Mesenchymal stem cell (in vitro differentiated cells and primary cell): ENCODE results near the gene ZNF791.

ENCODE experiments used
- DNase-seq: peaks from one replicate; pipeline ENCODE4 v3.0.0-alpha.2; 2013
- H2AFZ ChIP-seq: one replicate; pipeline ENCODE4 v1.6.1; 2013; ENCODE audit warnings: low read depth, mild to moderate bottlenecking, control low read depth, inconsistent platforms, low read length, moderate library complexity
- H2AK5ac ChIP-seq: 2 replicates; pipeline ENCODE4 v1.6.1; 2013; ENCODE audit warnings: low read length, moderate library complexity, mild to moderate bottlenecking, inconsistent platforms; ENCODE audit not compliant: severe bottlenecking
- H2BK120ac ChIP-seq: one replicate; pipeline ENCODE4 v1.6.1; 2013; ENCODE audit warnings: low read depth, mild to moderate bottlenecking, inconsistent platforms, low read length, moderate library complexity
- H2BK12ac ChIP-seq, 2 experiments: one replicate each; pipeline ENCODE4 v1.6.1; 2013; ENCODE audit warnings: inconsistent platforms in 2 of 2, low read length in 2 of 2, mild to moderate bottlenecking in 2 of 2, moderate library complexity in 2 of 2, control low read depth in 1 of 2
- H2BK15ac ChIP-seq: one replicate; pipeline ENCODE4 v1.6.1; 2013; ENCODE audit warnings: mild to moderate bottlenecking, low read depth, inconsistent platforms; ENCODE audit not compliant: poor library complexity, severe bottlenecking
- H2BK5ac ChIP-seq: 2 replicates; pipeline ENCODE4 v1.6.1; 2013; ENCODE audit warnings: low read depth, mild to moderate bottlenecking, low read length, control low read depth, inconsistent platforms; ENCODE audit not compliant: poor library complexity, severe bottlenecking
- H3K14ac ChIP-seq, 2 experiments: one replicate each; pipeline ENCODE4 v1.6.1; 2013; ENCODE audit warnings: inconsistent platforms in 2 of 2, low read length in 2 of 2, control low read depth in 1 of 2, mild to moderate bottlenecking in 1 of 2, moderate library complexity in 1 of 2
- H3K18ac ChIP-seq, 2 experiments: one replicate each; pipeline ENCODE4 v1.6.1; 2013; ENCODE audit warnings: inconsistent platforms in 2 of 2, low read length in 2 of 2, control low read depth in 1 of 2, low read depth in 1 of 2, mild to moderate bottlenecking in 1 of 2
- H3K23ac ChIP-seq, 2 experiments: one replicate each; pipeline ENCODE4 v1.6.1; 2013; ENCODE audit warnings: inconsistent platforms in 2 of 2, low read length in 2 of 2, mild to moderate bottlenecking in 2 of 2, moderate library complexity in 2 of 2, control low read depth in 1 of 2
- H3K27ac ChIP-seq: 2 replicates; pipeline ENCODE4 v1.5.1; 2013; ENCODE audit warnings: mild to moderate bottlenecking, moderate library complexity, low read length, control low read depth, inconsistent platforms; ENCODE audit not compliant: poor library complexity, severe bottlenecking
- H3K27me3 ChIP-seq, 2 experiments: 2 replicates each; pipeline versions ENCODE4 v1.6.1 to v1.7.0; 2013; ENCODE audit warnings: low read length in 2 of 2, mild to moderate bottlenecking in 2 of 2, moderate library complexity in 2 of 2, control low read depth in 1 of 2, inconsistent platforms in 1 of 2; ENCODE audit not compliant: control insufficient read depth in 1 of 2, insufficient read depth in 1 of 2
- H3K36me3 ChIP-seq, 2 experiments: 2 replicates each; pipeline versions ENCODE4 v1.6.1 to v1.7.0; 2013; ENCODE audit warnings: low read length in 2 of 2, control low read depth in 1 of 2, inconsistent platforms in 1 of 2, low read depth in 1 of 2, mild to moderate bottlenecking in 1 of 2; ENCODE audit not compliant: insufficient read depth in 2 of 2, control insufficient read depth in 1 of 2
- H3K4ac ChIP-seq, 2 experiments: one replicate each; pipeline ENCODE4 v1.6.1; 2013; ENCODE audit warnings: inconsistent platforms in 2 of 2, low read length in 2 of 2, mild to moderate bottlenecking in 2 of 2, moderate library complexity in 2 of 2, control low read depth in 1 of 2, low read depth in 1 of 2
- H3K4me1 ChIP-seq: 2 replicates; pipeline ENCODE4 v1.6.1; 2013; ENCODE audit warnings: low read depth, low read length, control low read depth; ENCODE audit not compliant: control insufficient read depth, insufficient read depth
- H3K4me2 ChIP-seq: 2 replicates; pipeline ENCODE4 v1.6.1; 2013; ENCODE audit warnings: low read length, mild to moderate bottlenecking, inconsistent platforms; ENCODE audit not compliant: poor library complexity, severe bottlenecking
- H3K4me3 ChIP-seq, 2 experiments: 2 replicates each; pipeline versions ENCODE4 v1.5.1 to v1.7.0; 2013; ENCODE audit warnings: low read length in 2 of 2, mild to moderate bottlenecking in 2 of 2, control low read depth in 1 of 2, low read depth in 1 of 2; ENCODE audit not compliant: insufficient read depth in 1 of 2
- H3K79me1 ChIP-seq: replicated peaks from 2 replicates; pipeline ENCODE4 v1.6.1; 2013; ENCODE audit warnings: mild to moderate bottlenecking, control low read depth, low read length, inconsistent platforms; ENCODE audit not compliant: poor library complexity, severe bottlenecking
- H3K9ac ChIP-seq: 2 replicates; pipeline ENCODE4 v1.7.0; 2013; ENCODE audit warnings: mild to moderate bottlenecking, low read length, moderate library complexity
- H3K9me3 ChIP-seq: 2 replicates; pipeline ENCODE4 v1.7.0; 2013; ENCODE audit warnings: mild to moderate bottlenecking, low read length; ENCODE audit not compliant: control insufficient read depth
- H4K8ac ChIP-seq: one replicate; pipeline ENCODE4 v1.6.1; 2013; ENCODE audit warnings: inconsistent platforms, mild to moderate bottlenecking, low read length, moderate library complexity
- H4K91ac ChIP-seq: one replicate; pipeline ENCODE4 v1.6.1; 2013; ENCODE audit warnings: mild to moderate bottlenecking, low read length, inconsistent platforms
- WGBS: methylation state at CpG from one replicate; pipeline ENCODE4 v1.1.7; 2013; ENCODE audit warnings: mixed read lengths; 5-methylcytosine and 5-hydroxymethylcytosine counted together

ZNF791 gene

GRCh38 chr19:12574036-12574435, 36.7 kb upstream of the ZNF791 start:
- Histone ChIP-seq H3K23ac (no peak overlapping the region), H3K4ac (no peak overlapping the region), H2BK12ac (no peak overlapping the region), H2BK120ac (no peak overlapping the region), H3K9me3 (peaks cover 32% of the 10 kb centered on the region), H3K4me1 (no peaks in the 10 kb centered on the region), H3K36me3 (peaks cover 21 to 22% of the 10 kb centered on the region in 2 experiments), H3K27ac (no peak overlapping the region), H3K79me1 (peaks cover 4% of the 10 kb centered on the region), H3K9ac (no peak overlapping the region), H3K18ac (no peak overlapping the region), H3K14ac (no peak overlapping the region), H2AK5ac (no peak overlapping the region), H2BK15ac (no peak overlapping the region), H2AFZ (no peak overlapping the region), H3K27me3 (no peaks in the 10 kb centered on the region), H3K4me2 (no peak overlapping the region), H2BK5ac (no peak overlapping the region), H4K91ac (no peak overlapping the region), H3K4me3 (no peak overlapping the region), H4K8ac (no peak overlapping the region)
- no peak for DNase-seq
- WGBS: 77% methylated on average over 7 of the region's 7 CpGs

GRCh38 chr19:12578641-12579040, 32.1 kb upstream of the ZNF791 start:
- Histone ChIP-seq H2BK120ac (no peak overlapping the region), H4K8ac (no peak overlapping the region), H3K4ac (no peak overlapping the region), H3K27ac (no peak overlapping the region), H2AK5ac (no peak overlapping the region), H3K4me2 (no peak overlapping the region), H2BK12ac (no peak overlapping the region), H3K4me3 (peak overlapping the region in 1 of 2 experiments; percentile 10), H2BK15ac (no peak overlapping the region), H2BK5ac (no peak overlapping the region), H3K18ac (no peak overlapping the region), H3K9ac (no peak overlapping the region), H4K91ac (no peak overlapping the region), H3K14ac (no peak overlapping the region), H3K36me3 (peaks cover 49 to 58% of the 10 kb centered on the region in 2 experiments), H3K9me3 (peaks cover 75% of the 10 kb centered on the region), H2AFZ (no peak overlapping the region), H3K27me3 (no peaks in the 10 kb centered on the region), H3K4me1 (no peaks in the 10 kb centered on the region), H3K23ac (no peak overlapping the region), H3K79me1 (peaks cover 7% of the 10 kb centered on the region)
- 97% methylated on average over 8 of the region's 10 CpGs for WGBS
- DNase-seq: no peak

DNA sequence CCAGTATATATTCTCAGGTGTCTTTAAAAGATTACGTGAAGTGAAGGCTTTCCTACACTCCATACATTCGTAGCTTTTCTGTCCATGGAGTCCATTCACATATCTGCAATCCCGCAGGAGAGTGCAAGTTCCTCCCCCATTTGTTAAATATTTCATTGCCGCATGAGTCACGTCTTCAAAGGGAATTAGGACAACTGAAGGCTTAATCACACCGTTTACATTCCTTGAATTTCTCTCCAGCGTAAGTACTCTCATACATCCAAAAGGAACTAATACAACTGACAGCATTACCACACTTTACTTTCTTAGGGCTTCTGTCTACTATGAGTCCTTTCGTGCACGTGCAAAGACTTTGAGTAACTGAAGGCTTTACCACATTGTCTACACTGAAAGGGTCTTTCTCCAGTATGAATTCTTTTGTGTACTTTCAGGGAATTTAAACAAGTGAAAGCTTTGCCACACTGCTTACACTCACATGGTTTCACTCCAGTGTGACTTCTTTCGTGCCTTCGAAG, 30.5 kb upstream of the ZNF791 start:
- no peak overlapping the region for H3K4ac ChIP-seq
- no peaks in the 10 kb centered on the region for H3K4me1 ChIP-seq
- no peak overlapping the region for H3K14ac ChIP-seq
- H2BK12ac ChIP-seq: no peak overlapping the region
- H2AK5ac ChIP-seq: no peak overlapping the region
- H3K4me2 ChIP-seq: no peak overlapping the region
- H2BK5ac ChIP-seq: no peak overlapping the region
- no peak overlapping the region for H2BK120ac ChIP-seq
- H4K8ac ChIP-seq: no peak overlapping the region
- H2AFZ ChIP-seq: no peak overlapping the region
- H3K79me1 ChIP-seq: peaks cover 7% of the 10 kb centered on the region
- peak; percentile 61 for DNase-seq
- no peak overlapping the region for H3K27ac ChIP-seq
- H4K91ac ChIP-seq: no peak overlapping the region
- peaks cover 48 to 64% of the 10 kb centered on the region in 2 experiments for H3K36me3 ChIP-seq
- no peak overlapping the region for H3K9ac ChIP-seq
- no peak overlapping the region for H3K23ac ChIP-seq
- no peak overlapping the region for H3K18ac ChIP-seq
- H2BK15ac ChIP-seq: no peak overlapping the region
- H3K9me3 ChIP-seq: peaks cover 74% of the 10 kb centered on the region
- 67% methylated on average over 11 of the region's 11 CpGs for WGBS
- H3K27me3 ChIP-seq: no peaks in the 10 kb centered on the region
- peak overlapping the region in 1 of 2 experiments; percentile 55 for H3K4me3 ChIP-seq

DNA sequence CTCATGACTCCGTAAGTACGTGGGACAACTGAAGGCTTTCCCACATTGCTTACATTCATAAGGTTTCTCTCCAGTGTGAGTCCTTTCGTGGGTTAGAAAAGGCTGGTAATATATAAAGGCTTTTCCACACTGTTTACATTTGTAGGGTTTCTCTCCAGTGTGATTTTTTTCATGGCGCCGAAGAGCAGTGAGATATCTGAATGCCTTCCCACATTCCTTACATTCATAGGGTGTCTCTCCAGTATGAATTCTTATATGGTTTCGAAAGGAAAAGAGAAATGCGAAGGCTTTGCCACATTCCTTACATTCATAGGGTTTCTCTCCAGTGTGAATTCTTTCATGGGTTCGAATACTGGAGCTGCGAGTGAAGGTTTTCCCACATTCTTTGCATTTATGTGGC, 29.6 kb upstream of the ZNF791 start:
- H3K4me3 ChIP-seq: peak overlapping the region in 1 of 2 experiments; percentile 55
- no peak overlapping the region for H3K9ac ChIP-seq
- peaks cover 44 to 64% of the 10 kb centered on the region in 2 experiments for H3K36me3 ChIP-seq
- no peaks in the 10 kb centered on the region for H3K4me1 ChIP-seq
- DNase-seq: no peak
- no peaks in the 10 kb centered on the region for H3K27me3 ChIP-seq
- H2BK12ac ChIP-seq: no peak overlapping the region
- H3K23ac ChIP-seq: no peak overlapping the region
- H4K91ac ChIP-seq: no peak overlapping the region
- no peak overlapping the region for H3K14ac ChIP-seq
- H3K4ac ChIP-seq: no peak overlapping the region
- H3K4me2 ChIP-seq: no peak overlapping the region
- H2AFZ ChIP-seq: no peak overlapping the region
- no peak overlapping the region for H4K8ac ChIP-seq
- no peak overlapping the region for H2AK5ac ChIP-seq
- peaks cover 7% of the 10 kb centered on the region for H3K79me1 ChIP-seq
- H2BK15ac ChIP-seq: no peak overlapping the region
- H2BK5ac ChIP-seq: no peak overlapping the region
- no peak overlapping the region for H3K27ac ChIP-seq
- peaks cover 66% of the 10 kb centered on the region for H3K9me3 ChIP-seq
- WGBS: 94% methylated on average over 4 of the region's 9 CpGs
- no peak overlapping the region for H2BK120ac ChIP-seq
- no peak overlapping the region for H3K18ac ChIP-seq
